HG02763 (cell line): Measurements from ENCODE around the gene ZNF445.
"Not testable (repeated sequence)": the region's sequence is repeated elsewhere in the genome, so short reads cannot be mapped to it uniquely, and the experiment has no call there.

Experiments
- ATAC-seq: cut with Tn5 transposase; IDR thresholded peaks from one replicate; pipeline ENCODE4 v1.9.1; 2021; ENCODE audit warnings: mild to moderate bottlenecking, moderate library complexity; ENCODE audit not compliant: unreplicated experiment

ZNF445 gene

GRCh38 chr3:44437800-44438199 is 39.7 kb downstream of the ZNF445 start:
- ATAC-seq: no peak

GRCh38 chr3:44436181-44436580 is 41.3 kb downstream of the ZNF445 start:
- no peak for ATAC-seq

DNA sequence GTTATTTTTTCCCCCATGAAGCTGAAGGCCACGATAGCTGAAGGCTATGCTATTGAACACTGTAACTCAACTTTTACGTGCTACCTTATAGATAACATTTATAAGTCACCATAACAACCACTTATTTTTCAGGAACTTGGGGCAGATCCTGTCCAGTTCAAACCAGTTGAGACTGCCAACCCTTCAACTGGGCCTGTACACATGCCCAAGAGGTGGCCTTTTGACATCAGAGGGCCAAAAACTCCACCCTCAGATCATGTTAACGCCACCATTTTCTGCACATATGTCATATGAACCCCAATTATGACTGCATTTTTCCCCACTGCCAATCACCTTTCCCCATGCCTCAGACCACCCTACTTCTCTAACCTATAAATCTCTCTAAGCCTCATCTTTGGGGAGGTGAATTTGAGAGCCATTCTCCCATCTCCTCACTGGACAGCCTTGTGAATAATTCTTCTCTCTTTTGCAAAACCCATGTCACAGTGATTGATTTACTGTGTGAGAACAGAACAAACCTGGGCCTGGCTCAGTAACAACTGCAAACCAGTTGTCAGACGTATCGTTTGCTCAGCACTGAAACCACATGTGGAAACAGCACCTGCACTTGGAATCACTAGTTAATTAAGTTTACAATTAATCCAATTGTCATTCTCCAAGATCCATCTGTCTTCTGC is 42.5 kb downstream of the ZNF445 start:
- ATAC-seq: no peak

DNA sequence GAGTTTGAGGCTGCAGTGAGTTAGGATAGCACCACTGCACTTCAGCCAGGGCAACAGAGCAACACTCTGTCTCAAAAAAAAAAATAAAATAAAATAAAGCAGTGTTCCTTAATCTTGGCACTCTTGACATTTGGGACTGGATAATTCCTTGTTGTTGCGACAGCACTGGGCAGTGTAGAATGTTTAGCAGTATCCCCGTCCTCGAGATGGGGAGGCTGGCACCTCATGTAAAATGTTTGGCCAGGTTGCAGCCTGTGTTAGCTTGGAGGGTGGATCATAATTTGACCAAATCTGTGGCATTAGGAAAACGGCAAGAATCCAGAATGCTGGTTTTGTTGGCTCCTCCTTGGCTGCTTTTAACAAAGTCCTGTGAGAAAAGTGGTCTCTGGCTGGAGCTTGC is 47.0 kb downstream of the ZNF445 start:
- no peak for ATAC-seq

DNA sequence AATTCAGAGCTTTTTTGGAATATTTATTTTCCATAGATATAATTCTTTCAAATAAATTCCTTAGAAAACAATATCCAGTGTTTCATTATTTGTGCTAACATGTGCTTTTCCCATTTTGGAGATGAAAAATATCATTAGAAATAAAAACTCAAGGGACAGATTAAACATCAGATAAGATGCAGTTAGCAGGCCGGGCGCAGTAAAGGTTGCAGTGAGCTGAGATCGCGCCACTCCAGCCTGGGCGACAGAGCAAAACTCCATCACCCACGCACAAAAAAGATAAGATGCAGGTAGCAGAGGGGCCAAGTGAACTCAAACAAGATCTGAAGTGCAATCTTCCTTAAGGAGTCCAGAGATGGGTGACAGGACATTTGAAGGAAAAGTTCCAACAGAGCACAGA is 48.0 kb downstream of the ZNF445 start:
- no peak for ATAC-seq

DNA sequence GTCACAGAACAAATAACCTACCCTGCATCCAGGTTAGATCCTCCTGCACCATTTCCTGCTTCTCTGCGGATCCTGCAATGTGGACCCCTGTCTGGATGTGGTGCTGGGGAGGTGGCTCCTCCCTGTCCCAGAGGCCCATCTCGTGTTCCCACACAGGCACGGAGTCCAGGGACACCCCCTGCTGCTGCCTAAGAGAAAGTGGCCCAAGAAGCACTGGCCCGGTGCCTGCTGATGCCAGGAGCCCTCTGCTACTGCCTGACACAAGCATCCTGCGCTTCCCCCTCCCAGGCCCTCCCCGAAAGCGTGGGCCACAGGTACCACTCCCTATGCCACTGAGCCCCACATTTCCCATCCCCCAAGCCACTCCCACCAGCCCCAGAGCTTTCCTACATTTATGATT is 48.6 kb downstream of the ZNF445 start:
- no peak for ATAC-seq

DNA sequence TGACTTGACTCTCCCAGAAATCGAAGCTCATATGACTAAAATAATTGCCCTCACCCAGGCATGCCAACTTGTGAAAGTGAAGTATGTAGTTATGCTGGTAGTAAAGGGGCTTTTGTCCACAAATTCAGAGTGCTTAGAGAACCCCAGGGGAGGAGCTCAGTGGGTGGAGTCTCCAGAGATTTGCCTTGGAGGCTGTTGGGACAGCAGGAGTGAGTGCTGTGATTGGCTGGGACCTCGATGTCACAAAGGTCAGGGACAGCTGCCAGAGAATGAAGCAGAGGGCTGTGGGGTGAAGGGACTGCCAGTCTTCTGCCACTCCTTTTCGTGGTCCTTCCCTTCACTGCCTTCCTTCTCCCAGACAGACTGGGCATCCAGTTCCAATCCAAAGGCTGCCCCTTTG is 49.8 kb downstream of the ZNF445 start:
- no peak for ATAC-seq

DNA sequence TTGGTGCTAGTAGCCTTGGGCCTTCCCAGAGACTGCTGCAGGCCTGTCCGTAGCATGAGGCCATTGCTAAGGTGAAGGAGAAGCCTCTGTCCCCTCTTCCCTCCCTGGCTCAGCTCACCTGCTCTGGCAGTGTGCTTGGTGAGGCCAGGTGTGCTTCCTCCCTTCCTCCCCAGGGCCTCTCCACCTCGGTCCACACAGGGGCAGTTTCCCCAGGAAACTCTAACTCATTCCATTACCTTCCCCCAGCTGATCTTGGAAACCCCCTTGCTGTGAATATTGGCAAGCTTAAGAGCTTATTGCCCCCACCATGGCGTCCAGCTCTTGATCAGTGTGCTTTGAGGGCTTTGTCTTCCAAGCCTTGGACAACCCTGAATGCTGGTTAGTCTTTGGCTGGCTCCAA is 52.7 kb downstream of the ZNF445 start:
- no peak for ATAC-seq

DNA sequence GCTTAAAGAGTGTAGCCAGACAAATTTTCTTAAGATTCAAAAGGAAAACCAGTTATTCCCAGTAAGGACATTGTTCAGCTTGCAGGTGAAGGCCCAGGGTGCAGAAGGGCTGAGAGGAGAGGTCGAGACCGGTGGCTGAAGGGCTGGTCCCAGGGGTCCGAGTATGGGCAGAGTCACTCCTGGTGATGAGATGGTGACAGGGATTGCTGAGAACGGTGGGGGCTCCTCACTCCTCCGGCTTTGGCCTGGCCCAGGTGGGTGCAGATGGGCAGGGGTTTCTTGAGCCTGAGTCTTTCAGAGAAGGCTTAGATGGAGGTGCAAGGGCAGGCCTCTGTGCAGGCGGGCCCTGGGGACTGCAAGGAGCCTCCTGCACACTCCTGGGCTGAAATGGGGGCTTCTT is 56.2 kb downstream of the ZNF445 start:
- ATAC-seq: no peak

DNA sequence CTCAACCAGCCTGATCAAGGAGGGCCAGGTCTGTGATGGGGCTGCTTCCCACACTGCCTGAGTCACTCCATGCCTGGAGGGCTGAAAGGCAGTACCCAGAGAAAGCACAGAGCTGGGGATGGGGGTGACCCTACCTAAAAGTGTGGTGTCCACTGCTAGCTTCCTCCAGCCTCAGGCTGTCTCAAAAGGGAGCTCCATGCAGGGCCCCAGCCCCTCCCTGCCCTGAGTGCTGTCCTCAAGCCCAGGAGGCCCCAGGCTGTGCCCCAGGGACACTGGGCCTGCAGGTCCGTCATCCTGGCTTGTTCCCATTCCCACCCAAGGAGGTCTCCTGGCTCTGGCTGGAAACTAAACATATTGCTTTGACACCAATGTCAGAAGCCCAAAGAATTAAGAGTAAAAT is 56.8 kb downstream of the ZNF445 start:
- no peak for ATAC-seq

- ATAC-seq: no peak
Observed at GRCh38 chr3:44419923-44420650, 57.4 kb downstream of the ZNF445 start.

DNA sequence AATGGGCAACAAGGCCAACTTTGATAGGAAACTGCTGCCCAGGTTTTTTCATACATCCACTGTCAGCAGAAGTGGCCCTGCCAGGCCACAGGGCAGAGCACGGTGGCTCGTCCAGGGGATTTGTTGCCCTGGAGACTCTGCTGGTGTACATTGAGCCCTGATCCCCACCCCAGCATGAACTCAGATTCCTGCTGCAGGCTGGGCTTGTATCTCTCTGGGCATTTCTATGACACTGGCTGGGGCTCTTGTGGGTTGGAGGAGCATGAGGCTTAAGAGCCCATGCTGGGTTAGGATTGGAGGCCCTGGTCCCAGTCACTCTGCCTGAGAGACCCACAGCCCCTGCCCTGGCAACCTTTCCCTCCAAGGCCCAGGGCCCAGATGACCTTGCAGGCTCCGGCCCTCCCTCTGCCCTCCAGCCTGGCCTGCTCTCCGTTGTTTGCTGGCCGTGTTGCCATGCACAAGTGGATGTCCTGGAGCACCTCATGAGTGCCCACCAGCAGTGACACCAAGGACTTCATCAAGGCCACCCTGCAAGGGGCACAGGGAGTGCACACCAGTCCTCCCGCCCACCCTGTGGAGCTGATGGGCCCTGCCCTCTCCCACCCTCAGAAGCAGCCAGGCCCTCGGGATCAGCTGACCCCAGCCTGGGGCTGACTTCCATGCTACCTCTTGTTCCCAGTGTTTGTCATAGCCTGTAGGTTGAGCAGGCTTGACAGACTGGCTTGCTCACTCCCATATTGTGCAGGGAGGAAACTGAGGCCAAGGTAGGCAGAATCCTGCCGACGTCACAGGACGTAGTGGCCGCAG is 58.2 kb downstream of the ZNF445 start:
- no peak for ATAC-seq

GRCh38 chr3:44418549-44418948 is 58.9 kb downstream of the ZNF445 start:
- ATAC-seq: no peak

- not testable (repeated sequence) for ATAC-seq
Observed at GRCh38 chr3:44418118-44418517, 59.4 kb downstream of the ZNF445 start.

DNA sequence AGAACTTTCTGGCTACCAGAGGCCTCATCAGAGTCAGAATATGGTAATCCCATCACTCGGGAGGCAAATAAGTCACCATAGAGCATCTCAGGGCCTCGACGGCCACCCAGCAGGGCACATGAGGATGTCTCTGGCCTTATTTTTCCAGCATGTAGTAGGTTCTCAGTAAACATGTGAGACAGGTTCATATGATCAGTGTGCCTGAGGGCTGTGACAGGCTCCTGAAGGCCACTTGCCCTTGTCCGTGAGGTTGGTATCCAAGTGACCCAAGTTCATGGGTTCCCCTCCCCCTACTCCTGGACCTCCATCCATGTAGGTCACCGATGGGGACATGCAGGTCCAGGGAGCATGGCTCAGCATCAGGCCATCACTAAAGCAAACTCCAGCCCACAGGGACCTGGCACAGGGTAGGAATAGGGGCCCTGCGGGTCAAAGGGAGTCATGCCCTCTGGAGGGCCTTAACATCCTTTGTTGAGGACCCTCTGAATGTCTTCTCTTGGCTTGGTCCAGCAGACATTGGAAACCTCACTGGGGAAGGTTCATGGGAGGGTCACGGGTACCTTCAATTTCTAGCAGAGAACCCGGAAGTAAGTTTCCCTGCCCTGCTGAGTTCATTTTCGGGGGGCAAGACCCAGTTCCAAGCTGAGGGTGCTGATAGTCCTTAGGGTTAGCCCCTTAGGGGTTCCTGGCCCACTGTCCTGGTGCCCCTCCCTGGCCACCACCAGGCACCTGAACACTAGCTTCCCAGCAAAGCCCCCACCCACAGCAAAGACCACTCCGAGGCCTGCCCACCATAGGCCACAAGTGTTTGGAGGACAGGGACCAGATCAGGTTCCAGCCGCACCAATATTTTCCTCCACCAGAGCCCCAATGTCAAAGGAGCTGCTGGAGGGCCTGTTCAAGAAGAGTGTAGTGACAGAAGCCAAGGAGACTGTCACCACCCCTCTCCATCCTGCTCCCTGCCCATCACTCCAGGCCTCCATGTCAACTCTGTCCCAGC is 61.1 kb downstream of the ZNF445 start:
- no peak for ATAC-seq

DNA sequence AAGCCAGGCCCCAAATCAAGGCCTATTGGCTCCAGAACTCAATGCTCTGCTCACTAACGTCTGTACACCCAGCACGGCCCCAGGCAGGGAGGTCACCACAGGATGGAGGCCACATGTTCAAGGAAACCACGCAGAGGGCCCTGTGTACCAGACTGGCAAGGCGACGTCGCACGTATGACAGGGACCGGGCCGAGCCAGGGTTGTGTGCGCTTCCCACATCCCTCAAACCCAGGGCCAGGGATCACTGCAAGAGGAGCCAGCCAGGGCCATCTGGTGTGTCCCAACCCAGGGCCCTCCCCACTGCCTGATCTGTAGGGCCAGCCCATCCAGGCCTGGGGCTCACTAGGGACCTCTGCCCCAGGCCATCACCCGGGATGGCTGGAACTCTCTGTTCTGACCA is 62.0 kb downstream of the ZNF445 start:
- no peak for ATAC-seq

DNA sequence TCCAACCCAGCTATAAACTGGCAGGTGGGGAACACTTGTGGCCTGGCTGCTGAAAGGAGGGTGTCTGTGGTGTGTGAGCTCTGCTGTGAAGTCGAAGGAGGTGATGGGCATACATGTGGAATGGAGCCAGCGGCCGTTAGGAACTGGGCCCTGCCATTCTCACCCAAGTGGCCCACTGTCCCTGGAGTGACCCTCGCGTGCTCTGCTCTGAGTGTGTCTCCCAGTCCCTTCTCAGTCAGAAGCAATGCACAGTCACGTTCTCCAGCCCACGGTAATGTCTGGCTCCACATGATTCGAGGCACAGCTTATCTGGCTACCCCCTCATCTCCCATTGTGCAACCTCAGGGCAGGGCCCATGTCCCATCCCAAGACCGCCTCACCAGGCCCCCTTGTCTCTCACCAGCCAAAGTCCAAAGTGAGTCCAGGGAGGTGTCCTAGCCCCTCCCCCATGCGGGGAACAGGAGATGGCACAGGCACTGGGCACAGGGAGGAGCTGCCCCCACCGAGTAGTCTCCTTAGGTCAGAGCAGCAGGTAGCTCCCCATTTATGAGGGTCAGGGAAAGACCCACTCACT is 62.9 kb downstream of the ZNF445 start:
- ATAC-seq: no peak

GRCh38 chr3:44412365-44412764 is 65.1 kb downstream of the ZNF445 start:
- ATAC-seq: no peak

DNA sequence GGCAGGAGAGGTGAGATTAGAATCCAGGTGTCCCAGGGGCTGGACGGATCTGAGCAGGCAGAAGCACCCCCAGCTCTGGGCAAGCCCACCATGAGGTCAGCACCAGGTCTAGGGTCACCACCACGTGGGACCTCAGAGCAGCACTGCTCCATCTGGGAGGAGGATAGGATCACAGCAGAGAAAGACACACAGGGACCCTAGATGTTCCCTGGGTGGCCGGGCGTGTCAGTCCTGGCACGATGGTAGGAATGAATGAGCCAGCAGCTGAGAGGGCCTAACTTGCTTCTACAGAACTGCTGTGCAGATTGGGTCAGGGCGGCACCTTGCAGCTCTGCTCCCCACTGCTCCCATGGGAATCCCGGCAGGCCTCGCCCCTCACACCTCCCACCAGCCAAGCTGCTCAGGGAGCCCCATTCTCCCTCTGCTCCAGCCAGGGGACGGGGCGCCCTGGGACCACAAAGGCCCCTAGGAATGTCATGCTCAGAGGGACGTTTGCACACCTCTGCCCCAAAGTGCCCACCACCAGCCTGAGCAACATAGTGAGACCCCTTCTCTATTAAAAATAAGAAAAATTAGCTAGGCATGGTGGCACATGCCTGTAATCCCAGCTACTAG is 66.3 kb downstream of the ZNF445 start:
- no peak for ATAC-seq
